Gastrocnemius medialis (tissue), 4 donors: Measurements from ENCODE around the gene KRT13. TPM values are rescaled to one million over a fixed set of nuclear protein-coding genes. Genes with fewer than 3 reads are reported as not detected.

Experiments used
- ATAC-seq, 2 donors: fragments of 150-250 bp; one replicate each; pipeline ENCODE4 v1.9.1; 2016
- DNase-seq, 2 donors: peaks; one replicate each; pipeline ENCODE4 v3.0.0-alpha.2; 2019
- H3K27ac ChIP-seq, 4 donors: fragments of 200-600 bp; sonication (generic); 1 replicate in 1 of 4; 2 replicates in 3 of 4; pipeline ENCODE4 v1.5.1; 2016 to 2018; ENCODE audit warnings: mild to moderate bottlenecking in 2 of 4, moderate library complexity in 1 of 4
- H3K27me3 ChIP-seq, 3 donors: fragments of 200-600 bp; sonication (generic) in 2 of 3; 1 replicate in 1 of 3; 2 replicates in 2 of 3; pipeline versions ENCODE4 v1.5.1 to v1.6.0; 2016 to 2019; ENCODE audit warnings: mild to moderate bottlenecking in 1 of 3, moderate library complexity in 1 of 3
- H3K36me3 ChIP-seq, 2 donors: fragments of 200-600 bp; sonication (generic) in 1 of 2; one replicate each; pipeline ENCODE4 v1.5.1; 2017 to 2018
- H3K4me1 ChIP-seq, 2 donors: fragments of 200-600 bp; sonication (generic) in 1 of 2; one replicate each; pipeline ENCODE4 v1.5.1; 2016 to 2017; ENCODE audit warnings: mild to moderate bottlenecking in 2 of 2
- H3K4me3 ChIP-seq, 4 donors: fragments of 200-600 bp; sonication (generic) in 3 of 4; 1 replicate in 1 of 4; 2 replicates in 3 of 4; pipeline ENCODE4 v1.5.1; 2016 to 2019; ENCODE audit warnings: mild to moderate bottlenecking in 2 of 4
- H3K9me3 ChIP-seq, 3 donors: fragments of 200-600 bp; sonication (generic) in 2 of 3; 1 replicate in 1 of 3; 2 replicates in 2 of 3; pipeline ENCODE4 v1.5.1; 2016 to 2019
- CTCF ChIP-seq, 5 experiments: fragments of 450-650 bp in 3 of 5; fragments of 200-600 bp in 2 of 5; sonication (generic) in 2 of 5; IDR thresholded peaks in 4 of 5; conservative IDR thresholded peaks in 1 of 5; 1 replicate in 4 of 5; 2 replicates in 1 of 5; pipeline ENCODE4 v1.5.1; 2016 to 2019; ENCODE audit warnings: antibody characterized with exemption in 5 of 5, mild to moderate bottlenecking in 3 of 5, moderate library complexity in 3 of 5
- POLR2A ChIP-seq, 2 donors: fragments of 450-650 bp; IDR thresholded peaks; one replicate each; pipeline ENCODE4 v1.6.1; 2017; ENCODE audit warnings: antibody characterized with exemption in 2 of 2, mild to moderate bottlenecking in 2 of 2, moderate library complexity in 2 of 2
- in situ Hi-C, 4 donors: fragments of 200-750 bp; cut with MboI; loops; one replicate each; pipeline versions ENCODE4 v1.15.0 to v1.8.0; 2017; ENCODE audit warnings: low sequenced_read_pairs in 4 of 4
- intact Hi-C: fragments of 100-400 bp; cut with DNase I; formaldehyde crosslinking; loops from one replicate; pipeline ENCODE4 v1.15.1; 2023; ENCODE audit warnings: low total_unique reads
- microRNA-seq, 2 donors: library from miRNA; unstranded; fragments of <30 nt; microRNA quantifications; one replicate each; pipeline ENCODE4, GENCODE V29; 2016; ENCODE audit warnings: borderline replicate concordance in 2 of 2
- total RNA-seq, 4 donors: library from RNA; depleted of rRNA; stranded (reverse); fragments of >200 nt; gene quantifications; one replicate each; pipeline versions ENCODE4 v1.1.0 to v1.2.3, GENCODE V29; 2016

KRT13 gene
- total RNA-seq, 4 donors from 2014 or later = not detected

DNA sequence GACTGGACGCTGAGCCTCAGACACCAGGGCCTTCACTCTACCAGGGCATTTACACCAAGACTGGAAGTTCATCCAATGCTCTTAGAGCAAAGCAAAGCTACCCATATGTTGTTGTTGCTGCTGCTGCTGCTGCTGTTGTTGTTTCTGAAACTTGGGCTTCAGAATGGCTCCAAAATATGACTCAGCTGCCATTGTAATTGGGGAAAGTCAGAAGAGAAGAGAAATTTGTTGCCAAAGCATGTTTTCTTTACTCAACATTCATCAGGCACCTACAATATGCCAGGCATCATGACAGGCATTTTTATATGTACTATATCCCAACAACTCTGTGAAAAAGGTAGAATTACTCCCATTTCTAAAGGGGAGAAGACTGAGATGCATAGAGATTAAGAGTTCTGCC is 50.2 kb downstream of the KRT13 start:
- no peak overlapping the region for H3K27ac ChIP-seq
- no peak for TF ChIP-seq POLR2A (IDR thresholded peaks at IDR 0.05)
- TF ChIP-seq CTCF (IDR thresholded peaks at IDR 0.05 in 4 of 5, conservative IDR thresholded peaks at IDR 0.05 in 1 of 5) = no peak
- no peaks in the 10 kb centered on the region for H3K9me3 ChIP-seq
- no peaks in the 10 kb centered on the region for H3K27me3 ChIP-seq
- DNase-seq (no peak), ATAC-seq (no peak)
- no peaks in the 10 kb centered on the region for H3K4me1 ChIP-seq
- in situ Hi-C loops (no loop called here), intact Hi-C loops (no loop called here)
- no peaks in the 10 kb centered on the region for H3K36me3 ChIP-seq
- H3K4me3 ChIP-seq = no peak overlapping the region

DNA sequence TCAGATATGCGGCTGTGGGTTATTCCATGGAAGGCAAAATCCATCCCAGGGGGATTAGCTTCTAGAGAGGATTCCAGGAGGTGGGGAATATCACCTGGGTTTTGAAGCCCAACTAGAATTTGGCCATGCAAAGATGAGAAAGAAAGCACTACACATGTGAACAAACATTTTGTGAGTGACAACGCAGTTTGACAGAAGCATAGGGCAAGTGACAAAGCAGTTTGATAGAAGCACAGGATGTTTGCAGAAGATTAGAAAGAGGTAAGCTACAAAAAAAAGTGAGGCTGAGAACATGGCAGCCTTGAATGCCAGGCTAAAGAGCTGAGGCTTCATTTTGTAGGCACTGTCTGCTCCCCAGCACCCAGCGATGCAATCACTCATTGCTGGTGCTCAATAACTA is 52.3 kb downstream of the KRT13 start:
- in situ Hi-C loops (no loop called here), intact Hi-C loops (no loop called here)
- H3K27me3 ChIP-seq = no peaks in the 10 kb centered on the region
- no peak for ATAC-seq
- DNase-seq = no peak
- no peak for TF ChIP-seq POLR2A (IDR thresholded peaks at IDR 0.05)
- TF ChIP-seq CTCF (IDR thresholded peaks at IDR 0.05 in 4 of 5, conservative IDR thresholded peaks at IDR 0.05 in 1 of 5) = no peak
- no peaks in the 10 kb centered on the region for H3K4me1 ChIP-seq
- H3K27ac ChIP-seq = no peak overlapping the region
- no peak overlapping the region for H3K4me3 ChIP-seq
- H3K36me3 ChIP-seq = no peaks in the 10 kb centered on the region
- no peaks in the 10 kb centered on the region for H3K9me3 ChIP-seq

DNA sequence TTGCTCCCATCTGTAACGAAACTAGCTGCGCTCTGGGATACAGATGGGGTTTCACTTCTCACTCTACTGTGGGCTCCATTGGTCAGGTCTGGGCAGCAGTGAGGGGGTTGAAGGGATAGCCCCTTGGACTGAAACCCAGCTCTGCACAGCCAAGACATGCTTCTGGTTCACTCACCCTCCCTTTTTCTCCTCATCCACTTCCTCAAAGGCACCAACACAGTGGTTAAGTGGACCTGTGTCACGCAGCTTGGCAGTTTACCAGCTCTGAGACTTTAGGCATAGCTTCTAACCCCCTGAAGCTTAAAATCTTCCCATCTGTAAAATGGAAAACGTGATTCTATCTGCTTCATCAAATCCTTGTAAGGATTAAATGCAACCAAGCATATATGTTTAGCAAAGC is 53.1 kb downstream of the KRT13 start:
- ATAC-seq (no peak), DNase-seq (no peak)
- Histone ChIP-seq H3K27ac (no peak overlapping the region), H3K4me1 (no peaks in the 10 kb centered on the region), H3K9me3 (no peaks in the 10 kb centered on the region), H3K4me3 (no peak overlapping the region), H3K36me3 (no peaks in the 10 kb centered on the region), H3K27me3 (no peaks in the 10 kb centered on the region)
- in situ Hi-C loops (no loop called here), intact Hi-C loops (no loop called here)
- TF ChIP-seq POLR2A (IDR thresholded peaks at IDR 0.05) = no peak
- TF ChIP-seq CTCF (IDR thresholded peaks at IDR 0.05 in 4 of 5, conservative IDR thresholded peaks at IDR 0.05 in 1 of 5) = no peak

DNA sequence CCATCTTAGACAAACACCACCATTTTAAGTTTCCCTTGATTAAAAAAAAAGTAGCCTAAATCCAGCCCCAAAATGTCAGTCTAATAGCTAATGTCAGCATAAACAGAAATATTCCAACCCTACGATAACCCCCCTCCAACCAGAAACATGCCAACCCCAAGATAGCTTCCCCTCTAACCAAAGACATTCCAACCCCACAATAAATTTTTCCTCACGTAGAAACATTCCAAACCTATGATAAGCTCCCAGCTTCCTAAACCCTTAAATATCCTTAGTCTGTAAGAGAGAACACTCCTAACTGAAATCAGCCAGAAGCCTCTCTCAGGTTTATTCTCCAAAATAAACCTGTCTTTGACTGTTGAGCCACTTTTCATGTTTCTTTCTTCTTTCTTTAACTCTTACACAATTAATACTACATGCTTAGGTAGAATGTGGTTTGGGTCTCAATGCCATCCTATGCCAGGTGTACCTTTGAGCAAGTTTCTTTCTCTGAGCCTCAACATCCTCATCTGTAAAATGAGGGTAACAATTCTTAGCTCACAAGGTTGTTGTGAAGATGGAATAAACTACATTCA is 54.2 kb downstream of the KRT13 start:
- H3K4me1 ChIP-seq = no peaks in the 10 kb centered on the region
- TF ChIP-seq POLR2A (IDR thresholded peaks at IDR 0.05) (no peak), CTCF (IDR thresholded peaks at IDR 0.05 in 4 of 5, conservative IDR thresholded peaks at IDR 0.05 in 1 of 5) (no peak)
- no peak overlapping the region for H3K4me3 ChIP-seq
- in situ Hi-C loops = no loop called here
- ATAC-seq = no peak
- no peaks in the 10 kb centered on the region for H3K27me3 ChIP-seq
- no peak overlapping the region for H3K27ac ChIP-seq
- H3K36me3 ChIP-seq = no peaks in the 10 kb centered on the region
- H3K9me3 ChIP-seq = no peaks in the 10 kb centered on the region
- intact Hi-C loops = no loop called here
- DNase-seq = no peak

Small RNA genes lying within 50 kb of the gene (microRNA-seq; reads per million reads assigned to microRNA genes)
- gene MIR6510 = 0 reads per million in 2 donors

Other genes with a start within 250 kb of the KRT13 start
- not detected for gene KRTAP9-6, start 240.2 kb downstream of the KRT13 start, total RNA-seq
- gene KRTAP9-7, start 229.9 kb downstream of the KRT13 start, total RNA-seq = not detected
- gene KRTAP29-1, start 202.8 kb downstream of the KRT13 start, total RNA-seq = not detected
- gene KRTAP16-1, start 196.3 kb downstream of the KRT13 start, total RNA-seq = not detected
- not detected for gene KRTAP17-1, start 189.9 kb downstream of the KRT13 start, total RNA-seq
- not detected for gene KRT33A, start 154.8 kb downstream of the KRT13 start, total RNA-seq
- gene KRT33B, start 135.8 kb downstream of the KRT13 start, total RNA-seq = not detected
- not detected for gene KRT34, start 123.3 kb downstream of the KRT13 start, total RNA-seq
- 1 to 10 TPM in 1 of 4 donors, under 1 TPM in 3; 0.39 to 1.1 (median 0.62) TPM for gene KRT31, start 108.0 kb downstream of the KRT13 start, total RNA-seq
- not detected for gene KRT37, start 81.0 kb downstream of the KRT13 start, total RNA-seq
- gene KRT38, start 64.6 kb downstream of the KRT13 start, total RNA-seq = not detected
- gene KRT32, start 38.2 kb downstream of the KRT13 start, total RNA-seq = under 1 TPM in 1 of 4 donors, not detected in 3; 0.41 TPM
- not detected for gene KRT35, start 24.5 kb downstream of the KRT13 start, total RNA-seq
- not detected for gene KRT36, start 15.7 kb downstream of the KRT13 start, total RNA-seq
- gene KRT15, start 13.3 kb upstream of the KRT13 start, total RNA-seq = not detected
- gene KRT19, start 22.7 kb upstream of the KRT13 start, total RNA-seq = 10 to 100 TPM in 1 of 4 donors, 1 to 10 TPM in 1, under 1 TPM in 1, not detected in 1; 0.53 to 11.0 (median 3.6) TPM
- gene KRT9, start 66.4 kb upstream of the KRT13 start, total RNA-seq = not detected
- not detected for gene KRT14, start 81.3 kb upstream of the KRT13 start, total RNA-seq
- under 1 TPM in 1 of 4 donors, not detected in 3; 0.34 TPM for gene KRT16, start 107.2 kb upstream of the KRT13 start, total RNA-seq
- gene KRT17, start 119.0 kb upstream of the KRT13 start, total RNA-seq = not detected
- gene EIF1, start 183.3 kb upstream of the KRT13 start, total RNA-seq = 100 to 1,000 TPM; 222 to 842 (median 375) TPM
- gene GAST, start 206.7 kb upstream of the KRT13 start, total RNA-seq = not detected
- under 1 TPM in 1 of 4 donors, not detected in 3; 0.22 TPM for gene HAP1, start 229.0 kb upstream of the KRT13 start, total RNA-seq